Stimulated activated CD4-positive, alpha-beta T cell treated with anti-CD3 and anti-CD28 coated beads, Interleukin-2, amount 100 ng/mL, for 4 hours (primary cell): ENCODE results near the gene MEDAG.

Experiments
- DNase-seq: peaks from one replicate; pipeline ENCODE4 v3.0.0-alpha.2; 2020; ENCODE audit warnings: low read depth

MEDAG gene

DNA sequence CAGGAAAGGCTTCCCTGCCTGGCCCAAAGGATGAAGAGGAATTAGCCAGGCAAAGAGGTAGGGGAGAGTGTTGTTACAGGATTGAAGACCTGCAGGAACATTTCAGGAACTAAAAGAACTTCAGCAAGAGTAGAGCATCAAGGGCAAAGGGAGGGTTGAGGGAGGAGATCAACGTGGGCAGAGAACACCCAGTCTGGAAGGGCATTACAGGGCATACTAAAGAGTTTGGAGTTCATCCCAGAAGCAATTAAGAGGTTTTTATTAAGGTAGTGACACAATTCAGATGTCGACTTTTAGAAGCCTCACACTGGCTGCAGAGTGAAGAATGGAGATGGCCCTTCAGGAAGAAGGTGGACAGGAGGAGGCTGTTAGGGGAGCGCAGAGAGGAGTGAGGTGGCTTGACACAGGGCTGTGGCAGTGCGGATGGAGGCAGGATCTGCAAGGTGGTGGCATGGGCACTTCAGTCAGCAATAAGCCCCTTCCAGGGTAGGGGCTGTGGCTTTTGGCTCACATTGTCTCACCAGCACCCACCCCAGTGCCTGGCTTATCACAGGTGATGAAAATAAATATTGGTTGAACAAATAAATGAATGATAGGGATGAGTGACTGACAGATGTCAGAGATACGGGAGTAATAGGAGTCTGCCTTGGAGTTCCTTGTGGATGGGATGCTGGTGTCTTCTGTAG lies 51.3 kb downstream of the MEDAG start:
- DNase-seq: no peak

DNA sequence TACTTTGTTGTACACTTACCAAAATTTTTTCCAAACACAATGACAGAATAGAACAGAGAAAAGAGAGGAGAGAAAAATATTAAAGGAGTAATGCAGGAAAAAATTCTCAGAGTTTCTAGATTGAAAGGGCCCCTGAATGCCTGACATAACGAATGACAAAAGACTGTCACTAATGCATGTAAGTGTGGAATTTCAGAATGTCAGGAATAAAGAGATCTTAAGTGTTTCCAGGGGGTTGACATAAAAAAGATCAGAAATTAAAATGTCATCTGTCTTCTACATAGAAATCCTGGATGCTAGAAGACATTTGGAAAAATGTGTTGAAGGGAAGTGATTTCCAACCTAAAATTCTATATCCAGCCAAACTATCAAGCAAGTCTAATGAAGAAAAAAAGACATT lies 53.6 kb downstream of the MEDAG start:
- DNase-seq: no peak

DNA sequence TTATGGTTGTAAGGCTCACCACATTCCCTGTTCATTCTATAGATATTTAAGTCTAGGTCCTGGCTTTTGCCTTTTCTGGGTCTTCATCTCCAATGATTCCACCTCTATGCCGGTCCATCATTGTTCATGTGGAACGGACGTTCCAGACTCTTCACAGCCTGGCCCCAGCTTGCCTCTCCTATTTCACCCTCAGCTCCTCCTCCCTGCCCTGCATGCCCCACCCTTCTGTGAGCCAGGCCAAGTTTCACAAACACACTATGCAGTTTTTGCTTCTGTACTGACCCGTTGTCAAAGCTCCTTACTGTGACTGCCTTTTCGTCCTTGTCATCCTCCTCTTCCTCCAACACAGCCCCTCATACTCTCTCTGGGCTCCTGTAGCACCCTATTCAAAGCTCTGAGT lies 57.7 kb downstream of the MEDAG start:
- DNase-seq: no peak

DNA sequence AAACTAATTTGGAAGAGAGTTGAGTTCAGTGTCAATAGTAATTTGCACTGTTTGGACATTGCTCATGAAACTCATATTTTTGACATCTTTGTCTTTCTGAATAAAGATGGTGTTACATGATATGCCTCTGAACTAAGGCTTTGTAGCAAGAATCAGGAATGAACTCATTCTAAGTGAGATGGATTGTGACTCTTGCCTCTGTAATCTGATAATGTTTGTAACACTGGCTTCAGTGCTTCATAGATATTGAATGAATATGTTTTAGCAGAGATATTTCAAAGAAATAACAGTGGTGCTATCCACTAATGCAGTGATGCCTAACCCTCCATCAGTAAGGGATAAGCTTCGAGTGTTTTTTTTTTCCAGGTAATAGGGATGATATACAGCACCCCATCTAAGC lies 59.3 kb downstream of the MEDAG start:
- no peak for DNase-seq

DNA sequence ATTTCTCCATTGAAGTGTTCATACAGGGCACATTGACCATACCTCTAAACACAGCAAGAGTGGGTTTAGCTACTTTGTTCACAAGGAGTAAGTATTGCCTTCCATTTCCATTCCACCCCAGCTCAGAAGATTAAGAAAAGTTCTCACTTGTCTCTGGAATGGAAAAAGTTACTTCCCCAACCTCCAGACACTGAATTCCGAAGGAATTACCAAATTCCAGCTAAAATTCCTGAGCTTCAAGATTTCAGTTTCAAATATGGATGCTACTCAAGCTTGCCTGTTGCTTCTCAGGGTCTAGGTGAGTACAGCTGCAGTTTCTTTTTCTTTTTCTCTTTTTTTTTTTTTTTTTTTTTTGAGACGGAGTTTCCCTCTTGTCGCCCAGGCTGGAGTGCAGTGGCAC lies 60.0 kb downstream of the MEDAG start:
- DNase-seq: no peak

DNA sequence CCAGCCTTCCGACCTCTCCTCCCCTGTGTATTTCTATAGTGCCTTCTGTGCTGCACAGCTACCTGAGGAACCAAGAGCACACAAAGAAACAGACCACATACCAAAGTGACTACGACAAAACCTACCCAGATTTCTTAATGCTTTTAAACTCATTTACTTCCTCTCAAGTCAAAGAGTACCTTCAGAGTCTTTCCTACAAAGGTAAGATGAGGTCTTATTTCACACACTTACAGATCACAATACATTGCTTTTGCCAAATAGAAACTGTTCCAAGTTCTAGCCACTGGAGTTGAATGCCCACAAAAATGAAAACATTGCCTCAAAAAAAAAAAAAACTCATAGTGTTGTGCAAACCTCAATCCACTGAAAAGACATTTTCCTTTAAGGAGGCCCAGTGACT lies 62.8 kb downstream of the MEDAG start:
- no peak for DNase-seq

DNA sequence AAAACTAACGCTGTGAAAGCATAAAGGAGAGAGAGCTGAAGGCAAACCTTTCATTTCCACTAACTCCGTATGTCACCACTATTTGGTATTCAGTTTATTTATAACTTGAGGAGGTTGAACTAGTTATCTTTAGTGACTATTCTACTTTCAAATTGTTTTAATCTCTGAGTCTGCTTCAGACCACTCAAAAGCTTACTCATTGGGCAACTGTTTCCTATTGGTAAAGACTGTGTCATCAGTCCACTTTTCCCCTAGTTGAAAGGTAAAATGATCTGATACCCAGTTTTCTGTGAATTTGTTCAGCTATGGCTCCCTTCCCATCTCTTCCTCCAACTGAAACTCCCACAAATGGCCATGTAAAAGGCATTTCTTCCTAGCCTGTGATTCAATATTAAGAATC lies 65.5 kb downstream of the MEDAG start:
- DNase-seq: no peak

DNA sequence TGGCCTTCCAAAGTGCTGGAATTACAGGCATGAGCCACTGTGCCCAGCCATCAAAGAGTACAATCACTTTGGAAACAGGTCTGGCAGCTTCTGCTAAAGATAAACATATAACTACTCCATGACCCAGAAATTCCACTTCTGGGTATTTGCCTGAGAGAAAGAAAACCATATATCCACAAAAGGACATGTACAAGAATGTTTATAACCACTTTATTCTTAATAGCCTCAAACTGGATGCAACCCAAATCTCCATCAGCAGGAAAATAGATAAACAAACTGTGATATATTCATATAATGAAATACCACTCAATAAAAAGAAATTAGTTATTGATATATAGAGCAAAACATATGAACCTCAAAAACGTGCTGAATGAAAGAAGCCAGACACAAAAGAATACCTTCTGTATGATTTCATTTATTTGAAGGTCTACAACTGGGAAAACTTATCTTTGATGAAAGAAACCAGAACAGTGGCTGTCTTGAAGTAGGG lies 66.9 kb downstream of the MEDAG start:
- no peak for DNase-seq

DNA sequence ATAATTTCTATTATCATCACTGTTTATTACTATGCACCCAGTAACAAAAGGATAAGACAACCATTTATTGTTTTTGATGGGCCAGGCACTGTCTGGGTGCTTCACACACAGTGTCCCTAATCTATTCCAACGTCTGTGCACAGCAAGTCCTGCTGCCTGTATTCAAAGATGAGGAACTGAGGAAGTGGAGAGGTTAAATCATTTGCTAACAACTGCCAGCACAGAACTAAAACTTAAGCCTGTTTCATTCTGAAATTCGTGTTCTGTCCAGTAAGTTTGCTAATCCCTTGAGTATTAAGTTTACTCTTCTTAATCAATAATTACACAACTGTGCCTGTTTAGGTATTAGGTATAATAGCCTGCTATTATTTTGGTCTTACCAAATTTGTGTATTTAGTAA lies 68.3 kb downstream of the MEDAG start:
- no peak for DNase-seq
